OCI-LY1 (cell line): Measurements from ENCODE around the gene PTPMT1.

Experiments
- H2AFZ ChIP-seq: fragments of 200-600 bp; sonication (generic), shearing (Covaris generic); 2 replicates; pipeline ENCODE4 v1.6.0; 2014; ENCODE audit warnings: antibody characterized with exemption, mild to moderate bottlenecking, low read length
- H3F3A ChIP-seq: fragments of 200-600 bp; sonication (generic), shearing (Covaris generic); 2 replicates; pipeline ENCODE4 v1.6.0; 2014; ENCODE audit warnings: mild to moderate bottlenecking, antibody characterized with exemption, low read length, moderate library complexity; ENCODE audit not compliant: insufficient read depth
- H3K27ac ChIP-seq: fragments of 200-600 bp; sonication (generic); 2 replicates; pipeline ENCODE4 v1.5.1; 2014; ENCODE audit warnings: low read length, mixed run types, mild to moderate bottlenecking, low read depth; ENCODE audit not compliant: poor library complexity, severe bottlenecking
- H3K27me3 ChIP-seq: fragments of 200-600 bp; sonication (generic); 2 replicates; pipeline ENCODE4 v1.6.0; 2014; ENCODE audit warnings: antibody characterized with exemption, mild to moderate bottlenecking, low read length, moderate library complexity; ENCODE audit not compliant: insufficient read depth
- H3K36me3 ChIP-seq: fragments of 200-600 bp; sonication (generic); 2 replicates; pipeline ENCODE4 v1.6.1; 2014; ENCODE audit warnings: mild to moderate bottlenecking, antibody characterized with exemption, low read length, moderate library complexity, mixed read lengths; ENCODE audit not compliant: insufficient read depth
- H3K4me1 ChIP-seq: fragments of 200-600 bp; sonication (generic); 2 replicates; pipeline ENCODE4 v1.5.1; 2014; ENCODE audit warnings: mild to moderate bottlenecking, low read length, moderate library complexity; ENCODE audit not compliant: insufficient read depth, severe bottlenecking
- H3K4me2 ChIP-seq: fragments of 200-600 bp; sonication (generic), shearing (Covaris generic); 2 replicates; pipeline ENCODE4 v1.6.1; 2014; ENCODE audit warnings: low read length
- H3K4me3 ChIP-seq: fragments of 200-600 bp; sonication (generic); 2 replicates; pipeline ENCODE4 v1.5.1; 2014; ENCODE audit warnings: low read length, low read depth, mild to moderate bottlenecking, mixed read lengths; ENCODE audit not compliant: poor library complexity, severe bottlenecking
- H3K79me2 ChIP-seq: fragments of 200-600 bp; shearing (Covaris generic); 2 replicates; pipeline ENCODE4 v1.6.1; 2016; ENCODE audit warnings: mixed run types, low read length, mixed read lengths; ENCODE audit not compliant: insufficient read depth
- H3K9ac ChIP-seq: fragments of 200-600 bp; sonication (generic), shearing (Covaris generic); 2 replicates; pipeline ENCODE4 v1.6.1; 2014; ENCODE audit warnings: mild to moderate bottlenecking, low read length, mixed read lengths
- H3K9me2 ChIP-seq: fragments of 200-600 bp; sonication (generic), shearing (Covaris generic); 2 replicates; pipeline ENCODE4 v1.6.1; 2014; ENCODE audit warnings: low read depth, mild to moderate bottlenecking, low read length, mixed read lengths
- H3K9me3 ChIP-seq: fragments of 200-600 bp; shearing (Covaris generic); 2 replicates; pipeline ENCODE4 v1.6.1; 2014; ENCODE audit warnings: low read length, mixed read lengths
- H4K20me1 ChIP-seq: fragments of 200-600 bp; sonication (generic), shearing (Covaris generic); 2 replicates; pipeline ENCODE4 v1.6.0; 2016; ENCODE audit warnings: mild to moderate bottlenecking, low read length; ENCODE audit not compliant: insufficient read depth
- EZH2 ChIP-seq: fragments of 200-600 bp; sonication (generic), shearing (Covaris generic); IDR thresholded peaks from 2 replicates; pipeline ENCODE4 v1.8.0; 2017; ENCODE audit warnings: borderline replicate concordance, mixed run types, mild to moderate bottlenecking, antibody characterized with exemption, low read length, moderate library complexity, mixed read lengths
- TF ChIP-seq, protein P1 (sequence below): fragments of 200-600 bp; sonication (generic), shearing (Covaris generic); IDR thresholded peaks from 2 replicates; pipeline ENCODE4 v1.5.1; 2017; ENCODE audit warnings: mild to moderate bottlenecking, antibody characterized with exemption, low read length, moderate library complexity, mixed read lengths

Gene PTPMT1

DNA sequence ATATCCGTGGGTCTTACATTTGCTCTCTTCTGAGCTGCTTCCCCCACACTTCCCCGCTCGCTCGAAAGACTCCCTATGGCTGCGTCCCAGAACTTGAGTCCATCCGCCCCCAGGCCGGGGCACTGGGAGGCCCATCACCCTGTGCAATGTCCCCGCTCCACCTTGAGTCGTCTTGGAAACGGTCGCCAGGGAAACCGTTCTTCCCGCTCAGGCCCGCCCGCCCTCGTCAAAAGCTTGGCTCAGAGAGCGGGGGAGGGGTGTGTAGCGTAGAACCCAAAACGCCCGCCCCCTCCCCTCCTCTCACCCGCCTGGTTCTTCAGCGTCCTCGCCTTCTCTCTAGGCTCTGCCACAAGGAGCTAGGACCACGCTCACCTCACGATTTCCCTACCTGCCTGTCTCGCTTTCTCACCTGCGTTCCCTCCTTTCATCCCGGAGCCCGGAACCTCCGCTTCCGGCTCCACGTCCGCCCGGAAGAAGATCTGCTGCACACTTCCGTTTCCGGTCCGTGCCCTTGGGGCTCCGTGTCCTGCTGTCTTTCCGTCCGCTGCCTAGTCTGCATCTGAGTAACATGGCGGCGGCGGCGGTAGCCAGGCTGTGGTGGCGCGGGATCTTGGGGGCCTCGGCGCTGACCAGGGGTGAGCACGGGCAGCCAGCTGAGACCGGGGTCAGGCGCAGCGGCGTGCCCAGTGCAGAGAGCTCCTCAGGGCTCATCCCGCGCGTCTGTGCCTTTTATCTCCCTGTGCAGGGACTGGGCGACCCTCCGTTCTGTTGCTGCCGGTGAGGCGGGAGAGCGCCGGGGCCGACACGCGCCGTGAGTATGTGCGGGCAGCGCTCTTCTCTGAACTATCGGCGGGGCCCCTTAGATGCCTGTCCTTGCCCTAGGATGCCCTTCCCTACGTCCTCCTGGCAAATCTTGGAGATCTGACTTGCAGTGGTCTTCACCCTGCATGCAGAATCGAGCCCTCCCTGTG is 13.4 kb downstream of the PTPMT1 start, which contains the start of the genes KBTBD4 and NDUFS3:
TSS of gene KBTBD4 (minus strand) at position 447 of the 971 bp plus-strand sequence. CDS start at position 428, 19 bp downstream.
TSS of gene NDUFS3 (plus strand) at position 551 of the 971 bp plus-strand sequence. CDS start at position 569, 18 bp downstream.
- H3K27ac ChIP-seq, result peak within 1 kb of the TSS; percentile 32
- TF ChIP-seq EZH2, result no peak
- peak within 1 kb of the TSS; percentile 99 for H3K9ac ChIP-seq
- no peaks in the 10 kb centered on the region for H3K27me3 ChIP-seq
- H4K20me1 ChIP-seq, result no peaks in the 10 kb centered on the region
- H3K9me3 ChIP-seq, result no peaks in the 10 kb centered on the region
- no peak within 1 kb of the TSS for H2AFZ ChIP-seq
- peak within 1 kb of the TSS; percentile 100 for H3K4me2 ChIP-seq
- peaks cover 16% of the 10 kb centered on the region for H3K79me2 ChIP-seq
- peaks cover 63% of the 10 kb centered on the region for H3K36me3 ChIP-seq
- H3F3A ChIP-seq, result 0 out of 2 replicates have a peak, but pooled peaks cover under 1% of the 10 kb centered on the region
- H3K4me3 ChIP-seq, result peak within 1 kb of the TSS; percentile 97
- H3K9me2 ChIP-seq, result no peaks in the 10 kb centered on the region
- peaks cover 29% of the 10 kb centered on the region for H3K4me1 ChIP-seq

DNA sequence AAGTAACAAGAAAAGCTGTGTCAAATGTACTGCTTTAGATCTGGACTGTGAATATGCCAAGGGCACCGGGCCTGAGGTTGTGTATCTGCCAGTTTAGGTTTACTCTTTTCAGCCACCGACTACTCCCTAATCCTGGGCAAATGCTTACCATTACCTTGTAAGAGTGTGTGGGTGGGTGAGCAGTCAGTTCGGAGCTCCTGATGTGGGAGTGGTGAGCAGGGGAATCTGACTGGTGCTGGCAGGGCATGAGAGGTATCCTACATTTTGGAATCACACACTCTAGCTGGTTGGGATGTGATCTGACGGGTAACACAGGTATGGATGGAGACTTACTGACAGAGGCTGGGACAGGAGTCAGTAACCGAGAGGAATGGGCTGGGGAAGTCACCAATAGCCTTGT is 18.4 kb downstream of the PTPMT1 start:
- Histone ChIP-seq H3K36me3 (peaks cover 53% of the 10 kb centered on the region), H3K4me2 (no peak overlapping the region), H3K27me3 (no peaks in the 10 kb centered on the region), H2AFZ (no peak overlapping the region), H3K4me3 (no peak overlapping the region), H3K9ac (no peak overlapping the region), H3K9me2 (no peaks in the 10 kb centered on the region), H3K9me3 (no peaks in the 10 kb centered on the region), H3K27ac (no peak overlapping the region), H3F3A (0 out of 2 replicates have a peak, but pooled peaks cover 4% of the 10 kb centered on the region), H3K79me2 (peaks cover 16% of the 10 kb centered on the region), H4K20me1 (no peaks in the 10 kb centered on the region), H3K4me1 (peaks cover 13% of the 10 kb centered on the region)
- TF ChIP-seq, protein P1, sequence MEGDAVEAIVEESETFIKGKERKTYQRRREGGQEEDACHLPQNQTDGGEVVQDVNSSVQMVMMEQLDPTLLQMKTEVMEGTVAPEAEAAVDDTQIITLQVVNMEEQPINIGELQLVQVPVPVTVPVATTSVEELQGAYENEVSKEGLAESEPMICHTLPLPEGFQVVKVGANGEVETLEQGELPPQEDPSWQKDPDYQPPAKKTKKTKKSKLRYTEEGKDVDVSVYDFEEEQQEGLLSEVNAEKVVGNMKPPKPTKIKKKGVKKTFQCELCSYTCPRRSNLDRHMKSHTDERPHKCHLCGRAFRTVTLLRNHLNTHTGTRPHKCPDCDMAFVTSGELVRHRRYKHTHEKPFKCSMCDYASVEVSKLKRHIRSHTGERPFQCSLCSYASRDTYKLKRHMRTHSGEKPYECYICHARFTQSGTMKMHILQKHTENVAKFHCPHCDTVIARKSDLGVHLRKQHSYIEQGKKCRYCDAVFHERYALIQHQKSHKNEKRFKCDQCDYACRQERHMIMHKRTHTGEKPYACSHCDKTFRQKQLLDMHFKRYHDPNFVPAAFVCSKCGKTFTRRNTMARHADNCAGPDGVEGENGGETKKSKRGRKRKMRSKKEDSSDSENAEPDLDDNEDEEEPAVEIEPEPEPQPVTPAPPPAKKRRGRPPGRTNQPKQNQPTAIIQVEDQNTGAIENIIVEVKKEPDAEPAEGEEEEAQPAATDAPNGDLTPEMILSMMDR, result no peak
- TF ChIP-seq EZH2, result no peak

DNA sequence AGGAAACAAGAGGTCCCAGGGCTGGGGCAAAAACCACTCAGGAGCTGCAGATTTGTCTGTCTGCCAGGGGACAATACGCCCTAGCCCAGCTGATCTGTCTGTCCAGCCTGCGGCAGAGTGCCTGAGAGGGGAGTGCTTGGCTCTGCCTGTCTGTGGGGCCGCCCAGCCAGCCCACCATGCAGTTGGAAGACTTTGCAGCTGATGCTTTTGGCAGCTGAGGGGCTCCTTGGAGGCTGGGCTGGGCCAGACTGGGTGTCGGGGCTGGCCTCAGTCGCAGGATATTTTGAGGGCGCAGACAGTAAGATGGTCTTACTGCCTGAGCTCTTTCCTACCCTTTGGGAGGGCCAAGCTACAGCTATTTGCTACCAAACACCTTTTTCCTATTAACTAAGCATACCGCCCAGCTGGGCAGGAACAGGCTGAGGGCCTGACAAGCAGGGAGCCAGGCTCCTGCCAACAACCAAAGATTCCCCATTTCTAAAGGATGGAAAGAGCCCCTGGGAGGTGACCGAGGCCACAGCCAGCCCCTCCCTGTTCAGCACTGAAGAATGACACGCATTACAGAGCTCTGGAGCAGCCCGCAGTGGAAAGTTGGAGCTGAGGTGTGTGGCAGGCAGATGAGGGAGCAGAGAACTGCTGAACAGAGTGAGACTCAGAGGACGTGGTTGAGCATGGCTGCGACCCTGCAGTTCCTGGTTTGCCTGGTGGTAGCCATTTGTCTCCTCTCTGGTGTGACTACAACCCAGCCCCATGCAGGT is 20.9 kb downstream of the PTPMT1 start, which contains the start of gene FAM180B:
TSS of gene FAM180B (plus strand) at position 581 of the 758 bp plus-strand sequence. CDS start at position 672, 91 bp downstream.
- H3K9me3 ChIP-seq, result no peaks in the 10 kb centered on the region
- H3K27ac ChIP-seq, result no peak within 1 kb of the TSS
- 0 out of 2 replicates have a peak, but pooled peaks cover 4% of the 10 kb centered on the region for H3F3A ChIP-seq
- no peak within 1 kb of the TSS for H2AFZ ChIP-seq
- no peak within 1 kb of the TSS for H3K4me3 ChIP-seq
- TF ChIP-seq, protein P1, result no peak
- TF ChIP-seq EZH2, result no peak
- H4K20me1 ChIP-seq, result no peaks in the 10 kb centered on the region
- H3K4me1 ChIP-seq, result no peaks in the 10 kb centered on the region
- no peaks in the 10 kb centered on the region for H3K9me2 ChIP-seq
- no peaks in the 10 kb centered on the region for H3K79me2 ChIP-seq
- H3K9ac ChIP-seq, result no peak within 1 kb of the TSS
- no peaks in the 10 kb centered on the region for H3K27me3 ChIP-seq
- H3K36me3 ChIP-seq, result peaks cover 41% of the 10 kb centered on the region
- H3K4me2 ChIP-seq, result no peak within 1 kb of the TSS
